OCI-LY1 (cell line): Measurements from ENCODE around the gene PPP2R2D.

Experiments used
- H2AFZ ChIP-seq: fragments of 200-600 bp; sonication (generic), shearing (Covaris generic); 2 replicates; pipeline ENCODE4 v1.6.0; 2014; ENCODE audit warnings: antibody characterized with exemption, mild to moderate bottlenecking, low read length
- H3F3A ChIP-seq: fragments of 200-600 bp; sonication (generic), shearing (Covaris generic); 2 replicates; pipeline ENCODE4 v1.6.0; 2014; ENCODE audit warnings: mild to moderate bottlenecking, antibody characterized with exemption, low read length, moderate library complexity; ENCODE audit not compliant: insufficient read depth
- H3K27ac ChIP-seq: fragments of 200-600 bp; sonication (generic); 2 replicates; pipeline ENCODE4 v1.5.1; 2014; ENCODE audit warnings: low read length, mixed run types, mild to moderate bottlenecking, low read depth; ENCODE audit not compliant: poor library complexity, severe bottlenecking
- H3K27me3 ChIP-seq: fragments of 200-600 bp; sonication (generic); 2 replicates; pipeline ENCODE4 v1.6.0; 2014; ENCODE audit warnings: antibody characterized with exemption, mild to moderate bottlenecking, low read length, moderate library complexity; ENCODE audit not compliant: insufficient read depth
- H3K36me3 ChIP-seq: fragments of 200-600 bp; sonication (generic); 2 replicates; pipeline ENCODE4 v1.6.1; 2014; ENCODE audit warnings: mild to moderate bottlenecking, antibody characterized with exemption, low read length, moderate library complexity, mixed read lengths; ENCODE audit not compliant: insufficient read depth
- H3K4me1 ChIP-seq: fragments of 200-600 bp; sonication (generic); 2 replicates; pipeline ENCODE4 v1.5.1; 2014; ENCODE audit warnings: mild to moderate bottlenecking, low read length, moderate library complexity; ENCODE audit not compliant: insufficient read depth, severe bottlenecking
- H3K4me2 ChIP-seq: fragments of 200-600 bp; sonication (generic), shearing (Covaris generic); 2 replicates; pipeline ENCODE4 v1.6.1; 2014; ENCODE audit warnings: low read length
- H3K4me3 ChIP-seq: fragments of 200-600 bp; sonication (generic); 2 replicates; pipeline ENCODE4 v1.5.1; 2014; ENCODE audit warnings: low read length, low read depth, mild to moderate bottlenecking, mixed read lengths; ENCODE audit not compliant: poor library complexity, severe bottlenecking
- H3K79me2 ChIP-seq: fragments of 200-600 bp; shearing (Covaris generic); 2 replicates; pipeline ENCODE4 v1.6.1; 2016; ENCODE audit warnings: mixed run types, low read length, mixed read lengths; ENCODE audit not compliant: insufficient read depth
- H3K9ac ChIP-seq: fragments of 200-600 bp; sonication (generic), shearing (Covaris generic); 2 replicates; pipeline ENCODE4 v1.6.1; 2014; ENCODE audit warnings: mild to moderate bottlenecking, low read length, mixed read lengths
- H3K9me2 ChIP-seq: fragments of 200-600 bp; sonication (generic), shearing (Covaris generic); 2 replicates; pipeline ENCODE4 v1.6.1; 2014; ENCODE audit warnings: low read depth, mild to moderate bottlenecking, low read length, mixed read lengths
- H3K9me3 ChIP-seq: fragments of 200-600 bp; shearing (Covaris generic); 2 replicates; pipeline ENCODE4 v1.6.1; 2014; ENCODE audit warnings: low read length, mixed read lengths
- H4K20me1 ChIP-seq: fragments of 200-600 bp; sonication (generic), shearing (Covaris generic); 2 replicates; pipeline ENCODE4 v1.6.0; 2016; ENCODE audit warnings: mild to moderate bottlenecking, low read length; ENCODE audit not compliant: insufficient read depth
- EZH2 ChIP-seq: fragments of 200-600 bp; sonication (generic), shearing (Covaris generic); IDR thresholded peaks from 2 replicates; pipeline ENCODE4 v1.8.0; 2017; ENCODE audit warnings: borderline replicate concordance, mixed run types, mild to moderate bottlenecking, antibody characterized with exemption, low read length, moderate library complexity, mixed read lengths
- TF ChIP-seq, protein P1 (sequence below): fragments of 200-600 bp; sonication (generic), shearing (Covaris generic); IDR thresholded peaks from 2 replicates; pipeline ENCODE4 v1.5.1; 2017; ENCODE audit warnings: mild to moderate bottlenecking, antibody characterized with exemption, low read length, moderate library complexity, mixed read lengths

The PPP2R2D gene

DNA sequence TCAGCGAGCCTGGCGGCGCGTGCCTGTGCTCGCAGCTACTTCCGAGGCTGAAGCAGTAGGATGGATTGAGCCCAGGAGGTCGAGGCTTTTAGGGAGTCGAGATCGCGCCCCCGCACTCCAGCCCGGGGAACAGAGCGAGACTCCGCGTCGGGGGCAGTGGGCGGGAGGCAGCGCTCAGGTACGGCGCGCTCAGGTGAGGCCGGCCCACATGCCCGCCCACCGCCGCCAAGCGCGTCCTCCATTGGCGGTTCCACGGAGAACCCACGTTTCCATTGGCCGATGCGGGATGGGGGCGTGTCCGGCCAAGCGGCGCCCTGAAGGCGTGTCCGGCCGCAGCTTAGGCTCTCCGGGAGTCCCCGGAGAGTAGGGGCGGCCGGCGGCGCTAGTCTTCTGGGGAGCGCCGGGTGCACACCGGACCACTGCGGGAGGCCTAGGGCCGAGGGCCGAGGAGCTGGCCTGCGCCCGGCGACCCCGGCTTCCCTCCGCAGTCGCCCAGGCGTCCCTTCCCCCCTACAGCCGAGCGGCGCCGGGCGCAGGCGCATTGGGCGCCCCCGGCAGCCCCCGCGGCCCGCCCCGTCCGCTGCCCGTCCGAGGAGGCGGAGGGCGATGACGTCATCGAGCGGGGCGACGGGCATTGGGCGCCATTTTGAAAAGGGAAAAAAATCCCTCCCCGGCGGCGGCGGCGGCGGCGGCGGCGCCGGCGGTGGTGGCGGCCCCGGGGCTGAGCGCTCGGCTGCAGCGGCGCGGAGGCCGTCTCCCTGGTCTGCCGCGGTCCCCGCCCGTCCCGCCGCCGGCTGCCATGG is at the start of gene PPP2R2D:
Gene PPP2R2D (plus strand): TSS at position 659 of the 803 bp plus-strand sequence. CDS start 141 bp downstream, at position 800.
- Histone ChIP-seq H3K27me3 (no peaks in the 10 kb centered on the region), H3K36me3 (peaks cover 5% of the 10 kb centered on the region; the same call in 1 of the 2 replicates), H4K20me1 (no peaks in the 10 kb centered on the region), H3K4me3 (peak within 1 kb of the TSS; percentile 87), H3K9me2 (no peaks in the 10 kb centered on the region), H3K9ac (peak within 1 kb of the TSS; percentile 69), H3K4me1 (peaks cover 52% of the 10 kb centered on the region), H2AFZ (peak within 1 kb of the TSS; percentile 66; the same call in 1 of the 2 replicates), H3F3A (no peaks in the 10 kb centered on the region), H3K4me2 (peak within 1 kb of the TSS; percentile 96), H3K79me2 (peaks cover 37% of the 10 kb centered on the region), H3K9me3 (no peaks in the 10 kb centered on the region), H3K27ac (peak within 1 kb of the TSS; percentile 61)
- TF ChIP-seq, protein P1, sequence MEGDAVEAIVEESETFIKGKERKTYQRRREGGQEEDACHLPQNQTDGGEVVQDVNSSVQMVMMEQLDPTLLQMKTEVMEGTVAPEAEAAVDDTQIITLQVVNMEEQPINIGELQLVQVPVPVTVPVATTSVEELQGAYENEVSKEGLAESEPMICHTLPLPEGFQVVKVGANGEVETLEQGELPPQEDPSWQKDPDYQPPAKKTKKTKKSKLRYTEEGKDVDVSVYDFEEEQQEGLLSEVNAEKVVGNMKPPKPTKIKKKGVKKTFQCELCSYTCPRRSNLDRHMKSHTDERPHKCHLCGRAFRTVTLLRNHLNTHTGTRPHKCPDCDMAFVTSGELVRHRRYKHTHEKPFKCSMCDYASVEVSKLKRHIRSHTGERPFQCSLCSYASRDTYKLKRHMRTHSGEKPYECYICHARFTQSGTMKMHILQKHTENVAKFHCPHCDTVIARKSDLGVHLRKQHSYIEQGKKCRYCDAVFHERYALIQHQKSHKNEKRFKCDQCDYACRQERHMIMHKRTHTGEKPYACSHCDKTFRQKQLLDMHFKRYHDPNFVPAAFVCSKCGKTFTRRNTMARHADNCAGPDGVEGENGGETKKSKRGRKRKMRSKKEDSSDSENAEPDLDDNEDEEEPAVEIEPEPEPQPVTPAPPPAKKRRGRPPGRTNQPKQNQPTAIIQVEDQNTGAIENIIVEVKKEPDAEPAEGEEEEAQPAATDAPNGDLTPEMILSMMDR, result no peak
- TF ChIP-seq EZH2, result no peak

DNA sequence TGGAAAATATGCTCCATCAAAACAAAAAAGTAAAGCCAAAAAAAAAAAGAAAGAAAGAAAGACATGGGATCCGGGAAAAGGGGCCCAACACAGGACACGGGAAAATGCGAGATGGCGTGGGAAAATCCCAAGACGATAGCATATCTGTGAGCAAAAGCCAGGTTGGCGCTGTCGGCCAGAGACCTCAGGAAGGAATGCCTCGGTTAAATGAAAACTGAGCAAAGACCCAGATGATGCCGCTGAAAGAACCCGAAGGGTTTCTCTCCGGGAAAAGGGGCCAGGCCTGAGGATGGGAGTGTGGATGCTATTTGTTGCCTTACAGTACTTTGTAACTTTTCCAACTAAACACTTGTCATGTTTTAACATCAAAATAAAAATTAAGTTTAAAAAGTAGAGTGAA is 49.5 kb upstream of the PPP2R2D start:
- Histone ChIP-seq H3K9me3 (no peaks in the 10 kb centered on the region), H3K36me3 (no peaks in the 10 kb centered on the region), H3K4me3 (no peak overlapping the region), H3K9ac (no peak overlapping the region), H2AFZ (no peak overlapping the region), H3K4me2 (no peak overlapping the region), H4K20me1 (no peaks in the 10 kb centered on the region), H3K9me2 (no peaks in the 10 kb centered on the region), H3K79me2 (no peaks in the 10 kb centered on the region), H3K27ac (no peak overlapping the region), H3K4me1 (no peaks in the 10 kb centered on the region), H3F3A (no peaks in the 10 kb centered on the region), H3K27me3 (no peaks in the 10 kb centered on the region; the same call in 1 of the 2 replicates)
- TF ChIP-seq, protein P1, result no peak
- TF ChIP-seq EZH2, result no peak

DNA sequence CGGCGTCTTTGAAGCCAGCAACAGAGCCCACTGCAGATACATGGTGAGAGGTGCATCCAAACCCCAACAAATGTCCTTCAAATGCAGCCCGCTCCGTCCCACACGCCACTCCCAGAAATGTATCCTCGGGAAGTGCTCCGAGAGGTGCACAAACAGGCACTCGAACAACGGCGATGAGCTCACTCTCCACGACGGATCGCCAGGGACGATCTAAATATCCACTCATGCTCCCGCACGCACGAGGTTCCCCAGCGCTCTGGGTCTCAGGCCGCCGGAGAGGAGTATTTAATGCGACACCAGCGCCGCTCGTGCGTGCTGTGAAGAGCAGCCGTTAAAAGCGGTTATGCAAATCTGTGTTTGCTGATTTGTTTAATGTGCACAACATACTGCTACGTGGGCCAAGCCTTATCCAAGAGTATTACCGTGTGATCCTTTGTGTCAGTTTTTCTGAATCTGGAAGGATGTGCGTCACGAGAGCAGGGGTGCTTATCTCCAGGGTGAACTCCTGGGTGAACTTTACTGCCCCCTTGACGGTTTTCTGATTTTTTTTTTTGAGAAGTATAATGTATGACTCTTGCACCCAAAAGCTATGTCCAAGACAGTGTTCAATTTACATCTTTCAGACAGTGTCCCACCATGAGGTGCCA is 48.5 kb upstream of the PPP2R2D start:
- H3K4me1 ChIP-seq, result no peaks in the 10 kb centered on the region
- H3K4me2 ChIP-seq, result no peak overlapping the region
- no peaks in the 10 kb centered on the region for H3K36me3 ChIP-seq
- no peak overlapping the region for H3K9ac ChIP-seq
- H3K4me3 ChIP-seq, result no peak overlapping the region
- H3K27me3 ChIP-seq, result no peaks in the 10 kb centered on the region; the same call in 1 of the 2 replicates
- H2AFZ ChIP-seq, result no peak overlapping the region
- H3K27ac ChIP-seq, result no peak overlapping the region
- no peaks in the 10 kb centered on the region for H3K9me3 ChIP-seq
- H3F3A ChIP-seq, result no peaks in the 10 kb centered on the region
- H3K79me2 ChIP-seq, result no peaks in the 10 kb centered on the region
- H4K20me1 ChIP-seq, result no peaks in the 10 kb centered on the region
- H3K9me2 ChIP-seq, result no peaks in the 10 kb centered on the region
- TF ChIP-seq, protein P1, result no peak
- TF ChIP-seq EZH2, result no peak
